ENCODE results near the gene SEC14L5.

Gene SEC14L5

DNA sequence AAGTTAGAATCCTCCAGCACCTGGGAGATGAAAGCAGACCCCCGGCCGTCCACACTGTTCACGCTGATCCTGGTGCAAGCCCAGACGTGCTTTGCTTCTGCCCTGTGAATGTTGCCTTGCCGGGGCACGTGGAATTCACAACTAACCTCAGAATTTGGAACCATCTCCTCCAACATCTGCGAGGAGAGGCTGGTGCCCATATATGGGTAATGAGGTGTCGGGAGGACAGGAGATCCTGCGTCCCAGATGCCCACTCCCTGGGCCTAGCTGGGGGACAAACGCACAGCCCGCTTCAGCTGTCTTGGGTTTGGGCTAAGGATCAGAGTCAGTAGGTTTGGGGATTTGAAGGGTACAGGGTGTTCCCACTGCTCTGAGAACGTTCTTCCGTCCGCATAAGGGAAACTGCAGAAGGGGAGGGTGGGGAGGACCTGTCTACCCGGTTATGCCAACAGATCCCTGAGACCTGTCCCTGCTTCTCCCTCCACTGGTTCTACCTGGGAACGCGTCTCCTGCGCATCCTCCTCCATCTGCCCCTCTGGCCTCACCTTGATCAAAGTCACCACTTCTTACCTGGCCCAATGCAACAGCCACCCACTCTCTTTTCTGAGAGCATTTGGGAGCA lies 35.3 kb upstream of the SEC14L5 start:
- Histone ChIP-seq H3K9me2 (replicated peaks; ENCODE audit: insufficient read depth, low read length) (no peaks in the 10 kb centered on the region), H4K20me1 (ENCODE audit: insufficient read depth, low read length) (no peaks in the 10 kb centered on the region), H3K4me3 (ENCODE audit: low read length) (no peak overlapping the region), H3K27me3 (replicated peaks; ENCODE audit: insufficient read depth, low read length) (peaks cover 22% of the 10 kb centered on the region), H3F3A (ENCODE audit: insufficient read depth, low read length) (no peaks in the 10 kb centered on the region), H2AFZ (ENCODE audit: low read length) (no peak overlapping the region), H3K79me2 (ENCODE audit: low read length) (no peaks in the 10 kb centered on the region), H3K4me2 (ENCODE audit: low read depth, low read length) (no peak overlapping the region), H3K9ac (ENCODE audit: low read length) (no peak overlapping the region), H3K4me1 (ENCODE audit: low read length) (no peaks in the 10 kb centered on the region), H3K27ac (ENCODE audit: low read length) (no peak overlapping the region), H3K36me3 (replicated peaks; ENCODE audit: insufficient read depth, low read length) (no peaks in the 10 kb centered on the region), H3K9me3 (replicated peaks; ENCODE audit: insufficient read depth, low read length) (no peaks in the 10 kb centered on the region; the same call in 1 of the 2 replicates)
- TF ChIP-seq EZH2 (optimal IDR thresholded peaks at IDR 0.05; ENCODE audit: low read depth, low read length) (no peak), EZH2phosphoT487 (IDR thresholded peaks at IDR 0.05; ENCODE audit: low read length) (no peak)
- DNase-seq = no peak

DNA sequence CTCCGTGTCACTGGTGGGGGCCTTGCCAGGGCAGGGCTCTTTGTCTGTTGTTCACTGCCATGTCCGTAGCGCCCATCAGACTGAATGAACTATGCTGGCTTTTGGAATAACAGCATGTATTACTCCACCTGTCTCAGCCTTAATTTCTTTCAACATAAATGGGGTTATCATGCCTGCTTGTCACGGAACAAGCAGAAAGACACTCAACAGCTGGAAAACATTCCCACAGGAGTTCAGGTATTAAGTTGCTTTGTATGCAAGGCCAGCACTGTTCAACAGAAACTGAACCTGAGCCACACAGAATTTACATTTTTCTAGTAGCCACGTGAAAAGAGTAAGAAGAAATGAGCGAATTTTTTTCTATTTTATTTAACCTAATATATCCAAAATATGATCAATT lies 34.3 kb upstream of the SEC14L5 start:
- no peak overlapping the region for H3K27ac ChIP-seq (ENCODE audit: low read length)
- H3K27me3 ChIP-seq (replicated peaks; ENCODE audit: insufficient read depth, low read length) = peaks cover 22% of the 10 kb centered on the region
- no peaks in the 10 kb centered on the region; the same call in 1 of the 2 replicates for H3K9me3 ChIP-seq (replicated peaks; ENCODE audit: insufficient read depth, low read length)
- no peak overlapping the region for H3K9ac ChIP-seq (ENCODE audit: low read length)
- no peaks in the 10 kb centered on the region for H3K36me3 ChIP-seq (replicated peaks; ENCODE audit: insufficient read depth, low read length)
- no peak overlapping the region for H2AFZ ChIP-seq (ENCODE audit: low read length)
- H4K20me1 ChIP-seq (ENCODE audit: insufficient read depth, low read length) = no peaks in the 10 kb centered on the region
- H3K79me2 ChIP-seq (ENCODE audit: low read length) = no peaks in the 10 kb centered on the region
- H3K9me2 ChIP-seq (replicated peaks; ENCODE audit: insufficient read depth, low read length) = no peaks in the 10 kb centered on the region
- H3K4me3 ChIP-seq (ENCODE audit: low read length) = no peak overlapping the region
- no peak for DNase-seq
- H3K4me2 ChIP-seq (ENCODE audit: low read depth, low read length) = no peak overlapping the region
- no peak for TF ChIP-seq EZH2 (optimal IDR thresholded peaks at IDR 0.05; ENCODE audit: low read depth, low read length)
- TF ChIP-seq EZH2phosphoT487 (IDR thresholded peaks at IDR 0.05; ENCODE audit: low read length) = no peak
- TF ChIP-seq CTCF (IDR thresholded peaks at IDR 0.05; ENCODE audit: low read length) = no peak
- H3K4me1 ChIP-seq (ENCODE audit: low read length) = no peaks in the 10 kb centered on the region
- H3F3A ChIP-seq (ENCODE audit: insufficient read depth, low read length) = no peaks in the 10 kb centered on the region

DNA sequence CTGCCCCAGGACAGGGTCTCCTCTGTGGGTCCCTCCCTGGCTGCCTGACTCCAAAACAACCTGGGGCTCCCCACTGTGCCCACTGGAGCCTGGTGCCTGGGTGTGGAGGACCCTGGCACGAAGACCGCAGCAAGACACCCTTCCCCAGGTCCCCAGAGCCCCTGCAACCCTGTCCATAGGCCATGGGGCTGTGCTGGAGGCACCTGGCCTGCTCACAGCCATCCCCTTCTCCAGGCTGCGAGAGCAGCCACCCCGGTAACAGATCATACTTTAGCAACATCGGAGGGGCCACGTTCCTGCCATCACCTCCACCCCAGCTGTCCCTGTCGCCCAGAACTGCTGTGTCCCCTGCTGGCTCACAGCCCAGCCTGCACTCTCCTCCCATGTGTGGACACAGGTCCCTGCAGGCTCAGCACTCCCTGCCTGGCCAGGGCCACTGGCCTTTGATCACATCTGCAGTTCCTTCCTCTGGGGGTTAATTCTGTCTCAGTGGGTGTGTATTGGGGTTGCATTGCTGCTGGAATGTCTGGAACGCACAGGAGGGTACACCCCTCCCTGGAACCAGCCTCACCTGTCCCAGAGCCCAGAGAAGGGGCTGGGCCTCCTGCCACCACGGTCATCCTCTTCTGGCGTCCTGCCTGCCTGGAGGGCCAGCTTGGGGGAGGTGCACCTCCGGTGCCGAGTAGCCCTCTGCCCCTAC lies 33.4 kb upstream of the SEC14L5 start:
- no peaks in the 10 kb centered on the region for H3K36me3 ChIP-seq (replicated peaks; ENCODE audit: insufficient read depth, low read length)
- DNase-seq = no peak
- no peak for TF ChIP-seq EZH2 (optimal IDR thresholded peaks at IDR 0.05; ENCODE audit: low read depth, low read length)
- TF ChIP-seq EZH2phosphoT487 (IDR thresholded peaks at IDR 0.05; ENCODE audit: low read length) = no peak
- no peak for TF ChIP-seq CTCF (IDR thresholded peaks at IDR 0.05; ENCODE audit: low read length)

DNA sequence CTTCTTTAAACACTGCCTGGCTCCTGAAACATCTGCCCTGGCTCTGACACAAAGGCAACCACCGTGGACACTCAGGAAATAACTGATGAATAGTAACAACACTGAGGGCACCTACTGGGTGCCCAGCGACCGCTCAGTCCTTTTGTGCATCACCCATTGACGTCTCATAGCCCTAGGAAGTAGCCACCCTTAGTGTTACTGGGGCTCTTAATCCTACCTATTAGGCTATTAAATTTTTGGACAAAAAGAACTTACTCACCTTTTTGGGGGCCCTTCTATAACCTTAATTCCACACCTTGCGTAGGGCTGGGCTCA lies 32.9 kb upstream of the SEC14L5 start:
- peaks cover 27% of the 10 kb centered on the region for H3K27me3 ChIP-seq (replicated peaks; ENCODE audit: insufficient read depth, low read length)
- no peak overlapping the region for H3K4me3 ChIP-seq (ENCODE audit: low read length)
- H4K20me1 ChIP-seq (ENCODE audit: insufficient read depth, low read length) = no peaks in the 10 kb centered on the region
- H3F3A ChIP-seq (ENCODE audit: insufficient read depth, low read length) = no peaks in the 10 kb centered on the region
- H2AFZ ChIP-seq (ENCODE audit: low read length) = no peak overlapping the region
- H3K4me2 ChIP-seq (ENCODE audit: low read depth, low read length) = no peak overlapping the region
- no peaks in the 10 kb centered on the region; the same call in 1 of the 2 replicates for H3K9me3 ChIP-seq (replicated peaks; ENCODE audit: insufficient read depth, low read length)
- no peaks in the 10 kb centered on the region for H3K36me3 ChIP-seq (replicated peaks; ENCODE audit: insufficient read depth, low read length)
- no peaks in the 10 kb centered on the region for H3K4me1 ChIP-seq (ENCODE audit: low read length)
- no peaks in the 10 kb centered on the region for H3K9me2 ChIP-seq (replicated peaks; ENCODE audit: insufficient read depth, low read length)
- H3K79me2 ChIP-seq (ENCODE audit: low read length) = no peaks in the 10 kb centered on the region
- no peak for TF ChIP-seq EZH2 (optimal IDR thresholded peaks at IDR 0.05; ENCODE audit: low read depth, low read length)
- TF ChIP-seq EZH2phosphoT487 (IDR thresholded peaks at IDR 0.05; ENCODE audit: low read length) = no peak
- no peak for TF ChIP-seq CTCF (IDR thresholded peaks at IDR 0.05; ENCODE audit: low read length)
- DNase-seq = no peak
- no peak overlapping the region for H3K9ac ChIP-seq (ENCODE audit: low read length)
- H3K27ac ChIP-seq (ENCODE audit: low read length) = no peak overlapping the region

More for the DNA sequence above, 33.4 kb upstream of the SEC14L5 start:
- Histone ChIP-seq H2AFZ (ENCODE audit: low read length) (no peak overlapping the region), H3K4me2 (ENCODE audit: low read depth, low read length) (no peak overlapping the region), H3F3A (ENCODE audit: insufficient read depth, low read length) (no peaks in the 10 kb centered on the region), H3K9me3 (replicated peaks; ENCODE audit: insufficient read depth, low read length) (no peaks in the 10 kb centered on the region; the same call in 1 of the 2 replicates), H4K20me1 (ENCODE audit: insufficient read depth, low read length) (no peaks in the 10 kb centered on the region), H3K27me3 (replicated peaks; ENCODE audit: insufficient read depth, low read length) (peaks cover 22% of the 10 kb centered on the region), H3K9me2 (replicated peaks; ENCODE audit: insufficient read depth, low read length) (no peaks in the 10 kb centered on the region), H3K27ac (ENCODE audit: low read length) (no peak overlapping the region), H3K4me3 (ENCODE audit: low read length) (no peak overlapping the region), H3K4me1 (ENCODE audit: low read length) (no peaks in the 10 kb centered on the region), H3K9ac (ENCODE audit: low read length) (no peak overlapping the region), H3K79me2 (ENCODE audit: low read length) (no peaks in the 10 kb centered on the region)

Data from MM.1S (cell line).